HG03139 (cell line): ENCODE data around the gene TRIL.

Experiments
- ATAC-seq: cut with Tn5 transposase; IDR thresholded peaks from one replicate; pipeline ENCODE4 v1.9.1; 2021; ENCODE audit not compliant: unreplicated experiment

The TRIL gene

GRCh38 chr7:28941633-28942032 is 16.5 kb downstream of the TRIL start:
- ATAC-seq: no peak

GRCh38 chr7:28940741-28941384 is 17.3 kb downstream of the TRIL start:
- no peak for ATAC-seq

- no peak for ATAC-seq
These were observed 18.1 kb downstream of the TRIL start for GRCh38 chr7:28939844-28940544.

GRCh38 chr7:28939367-28939766 is 18.8 kb downstream of the TRIL start:
- ATAC-seq: no peak

- ATAC-seq: no peak
These were observed 20.5 kb downstream of the TRIL start for GRCh38 chr7:28937619-28938018.

GRCh38 chr7:28937103-28937502 is 21.0 kb downstream of the TRIL start:
- ATAC-seq: no peak

GRCh38 chr7:28933846-28934320 is 24.2 kb downstream of the TRIL start:
- no peak for ATAC-seq

GRCh38 chr7:28931565-28931964 is 26.6 kb downstream of the TRIL start:
- ATAC-seq: no peak

GRCh38 chr7:28926871-28927597 is 31.1 kb downstream of the TRIL start:
- ATAC-seq: peak; percentile 86

- ATAC-seq: no peak
These were observed 35.4 kb downstream of the TRIL start for GRCh38 chr7:28922624-28923331.

GRCh38 chr7:28921822-28922221 is 36.3 kb downstream of the TRIL start:
- peak; percentile 89 for ATAC-seq

GRCh38 chr7:28920424-28920823 is 37.7 kb downstream of the TRIL start:
- no peak for ATAC-seq

GRCh38 chr7:28919510-28919909 is 38.6 kb downstream of the TRIL start:
- ATAC-seq: no peak

- ATAC-seq: no peak
These were observed 49.4 kb downstream of the TRIL start for GRCh38 chr7:28908775-28909174.

GRCh38 chr7:28905464-28905863 is 52.7 kb downstream of the TRIL start:
- no peak for ATAC-seq

GRCh38 chr7:28904578-28905048 is 53.5 kb downstream of the TRIL start:
- no peak for ATAC-seq

GRCh38 chr7:28903730-28904577 is 54.2 kb downstream of the TRIL start:
- ATAC-seq: no peak
